ENCODE data around the gene RAB6B.

RAB6B gene

DNA sequence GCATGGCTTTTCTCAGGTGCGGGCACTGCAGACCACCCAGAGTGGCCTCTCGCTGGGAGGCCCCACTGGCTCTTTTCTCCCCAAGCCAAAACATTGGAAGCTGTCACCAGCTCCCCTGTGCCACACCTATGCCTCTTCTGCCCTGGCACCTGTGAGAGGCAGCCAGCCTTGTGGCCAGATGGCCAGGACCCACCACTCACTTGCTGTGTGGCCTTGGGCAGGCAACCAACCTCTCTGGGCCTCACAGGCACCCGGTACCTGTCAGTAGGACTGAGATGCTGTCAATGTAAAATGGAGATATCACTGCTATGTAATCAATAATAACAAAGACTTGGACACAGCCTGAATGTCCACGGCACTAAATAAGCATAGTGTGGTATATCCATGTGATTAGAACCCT, 53.5 kb downstream of the RAB6B start:
- TF ChIP-seq, protein P1, sequence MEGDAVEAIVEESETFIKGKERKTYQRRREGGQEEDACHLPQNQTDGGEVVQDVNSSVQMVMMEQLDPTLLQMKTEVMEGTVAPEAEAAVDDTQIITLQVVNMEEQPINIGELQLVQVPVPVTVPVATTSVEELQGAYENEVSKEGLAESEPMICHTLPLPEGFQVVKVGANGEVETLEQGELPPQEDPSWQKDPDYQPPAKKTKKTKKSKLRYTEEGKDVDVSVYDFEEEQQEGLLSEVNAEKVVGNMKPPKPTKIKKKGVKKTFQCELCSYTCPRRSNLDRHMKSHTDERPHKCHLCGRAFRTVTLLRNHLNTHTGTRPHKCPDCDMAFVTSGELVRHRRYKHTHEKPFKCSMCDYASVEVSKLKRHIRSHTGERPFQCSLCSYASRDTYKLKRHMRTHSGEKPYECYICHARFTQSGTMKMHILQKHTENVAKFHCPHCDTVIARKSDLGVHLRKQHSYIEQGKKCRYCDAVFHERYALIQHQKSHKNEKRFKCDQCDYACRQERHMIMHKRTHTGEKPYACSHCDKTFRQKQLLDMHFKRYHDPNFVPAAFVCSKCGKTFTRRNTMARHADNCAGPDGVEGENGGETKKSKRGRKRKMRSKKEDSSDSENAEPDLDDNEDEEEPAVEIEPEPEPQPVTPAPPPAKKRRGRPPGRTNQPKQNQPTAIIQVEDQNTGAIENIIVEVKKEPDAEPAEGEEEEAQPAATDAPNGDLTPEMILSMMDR (IDR thresholded peaks at IDR 0.05; ENCODE audit: borderline replicate concordance, control extremely low read depth, extremely low read depth, insufficient read depth, missing control alignments) = no peak
- in situ Hi-C loops (cut with MboI; ENCODE audit: low sequenced_read_pairs, unreplicated experiment) = no loop called here

DNA sequence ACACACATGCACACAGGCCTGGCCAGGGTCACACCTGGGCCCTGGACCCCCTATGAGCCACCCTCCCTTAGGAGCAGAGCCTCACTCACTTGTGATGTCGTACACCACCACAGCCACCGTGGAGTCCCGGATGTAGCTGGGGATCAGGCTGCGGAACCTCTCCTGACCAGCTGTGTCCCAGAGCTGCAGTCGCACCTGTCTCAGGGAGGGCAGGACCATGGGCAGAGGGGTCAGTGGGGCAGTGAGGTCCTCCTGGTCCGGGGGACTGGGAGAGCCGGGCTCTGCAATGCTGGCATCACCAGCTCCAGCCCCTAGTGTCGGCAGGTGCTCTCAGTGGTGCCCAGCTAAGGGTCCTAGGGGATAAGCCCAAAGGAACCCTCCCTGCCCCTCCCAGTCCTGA, 54.5 kb downstream of the RAB6B start:
- in situ Hi-C loops (cut with MboI; ENCODE audit: low sequenced_read_pairs, unreplicated experiment) = no loop called here
- no peak for DNase-seq (ENCODE audit: low spot score)
- TF ChIP-seq, protein P1 (IDR thresholded peaks at IDR 0.05; ENCODE audit: borderline replicate concordance, control extremely low read depth, extremely low read depth, insufficient read depth, missing control alignments) = no peak

More for the DNA sequence above, 53.5 kb downstream of the RAB6B start:
- no peak for DNase-seq (ENCODE audit: low spot score)

DNA sequence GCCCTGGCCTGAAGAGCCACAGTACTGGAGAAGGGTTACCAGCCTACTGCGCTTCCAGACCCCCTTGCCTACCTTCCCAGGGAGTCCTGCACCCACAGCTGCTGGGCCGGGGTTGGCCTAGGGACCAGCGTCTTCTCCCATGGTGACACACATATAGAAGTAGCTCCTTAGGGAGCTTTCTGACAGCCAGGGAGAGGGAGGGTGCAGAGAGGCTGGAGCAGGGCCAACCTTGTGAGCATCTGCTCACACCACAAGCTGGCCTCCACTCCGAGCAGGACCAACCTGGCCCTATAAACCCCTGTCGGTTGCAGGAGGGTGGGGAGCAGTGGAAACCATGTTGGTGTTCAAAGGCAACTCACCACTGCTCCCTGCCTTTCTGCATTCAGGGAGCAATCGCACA, 54.9 kb downstream of the RAB6B start:
- in situ Hi-C loops (cut with MboI; ENCODE audit: low sequenced_read_pairs, unreplicated experiment) = no loop called here
- no peak for DNase-seq (ENCODE audit: low spot score)
- TF ChIP-seq, protein P1 (IDR thresholded peaks at IDR 0.05; ENCODE audit: borderline replicate concordance, control extremely low read depth, extremely low read depth, insufficient read depth, missing control alignments) = no peak

DNA sequence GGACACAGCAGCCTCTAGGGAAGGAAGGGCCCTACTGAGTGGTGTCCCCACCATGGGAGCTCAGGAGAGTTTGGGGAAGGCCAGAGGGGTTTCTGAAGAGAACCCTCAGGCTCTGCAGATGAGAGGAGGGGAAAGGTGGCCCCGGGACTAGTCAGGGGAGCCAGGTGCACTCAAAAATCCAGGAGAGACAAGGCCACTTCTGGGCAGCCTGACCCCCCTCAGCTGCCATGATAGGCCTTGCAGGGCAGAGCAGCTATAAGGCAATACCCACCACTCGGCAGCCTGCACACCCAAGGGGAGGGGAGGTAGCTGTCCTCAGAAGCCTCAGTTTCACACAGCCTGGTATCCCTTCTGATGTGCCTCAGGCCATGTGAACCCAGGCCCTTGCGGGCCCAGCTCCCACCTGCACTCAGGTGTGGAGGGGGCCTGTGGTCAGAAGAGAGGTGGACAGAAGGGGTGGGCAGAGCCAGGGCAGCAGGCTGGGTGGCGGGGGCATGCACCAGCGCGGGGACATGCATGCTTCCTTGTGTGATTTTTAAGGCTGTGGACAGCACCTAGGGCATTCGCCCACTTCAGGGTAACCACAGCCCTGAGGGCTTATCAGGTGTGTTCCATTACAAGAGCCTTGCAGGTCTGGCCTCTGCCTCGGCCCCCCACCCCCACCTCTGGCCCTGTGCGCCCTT, 55.5 kb downstream of the RAB6B start:
- DNase-seq (ENCODE audit: low spot score) = no peak
- TF ChIP-seq, protein P1 (IDR thresholded peaks at IDR 0.05; ENCODE audit: borderline replicate concordance, control extremely low read depth, extremely low read depth, insufficient read depth, missing control alignments) = no peak
- in situ Hi-C loops (cut with MboI; ENCODE audit: low sequenced_read_pairs, unreplicated experiment) = no loop called here

DNA sequence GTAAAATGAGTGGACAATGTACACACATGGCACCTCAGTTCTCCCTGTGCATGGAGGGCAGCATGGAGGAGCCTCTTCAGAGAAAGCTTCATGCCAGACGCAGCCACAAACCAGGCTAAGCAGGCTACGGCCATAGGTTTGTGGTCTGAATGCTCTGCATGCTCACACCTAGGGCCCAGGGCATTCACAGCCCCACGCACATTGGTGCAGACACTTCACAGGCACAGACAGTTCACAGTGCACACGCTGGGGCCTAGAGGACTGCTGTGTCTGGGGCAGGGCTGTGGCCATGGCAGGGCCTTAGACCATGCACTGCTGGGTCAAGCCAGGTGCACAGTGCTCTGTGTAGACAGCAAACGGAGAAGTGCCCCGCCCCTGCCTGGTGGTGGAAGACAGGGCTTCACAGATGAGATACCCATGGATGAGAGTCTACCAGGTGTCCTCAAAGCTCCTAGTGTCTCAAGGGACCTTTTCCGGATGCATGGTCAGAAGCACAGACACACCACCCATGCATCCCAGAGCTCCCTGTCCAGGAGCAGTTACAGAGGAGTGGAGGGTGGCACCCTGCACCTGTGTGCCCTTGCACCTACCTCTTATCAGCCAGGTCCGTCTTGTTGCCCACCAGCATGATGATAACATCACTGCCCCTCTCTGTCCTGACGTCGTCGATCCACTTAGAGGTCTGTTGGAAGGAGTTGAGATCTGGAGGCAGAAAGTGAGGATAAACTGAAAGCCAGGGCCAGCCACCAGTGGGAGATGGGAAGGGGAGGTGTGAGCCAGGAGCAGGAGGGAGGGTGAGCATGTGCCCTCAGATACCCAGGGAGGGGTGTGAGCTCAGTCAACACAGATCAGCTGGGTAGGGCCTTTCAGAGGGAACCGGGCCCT, 56.5 kb downstream of the RAB6B start:
- in situ Hi-C loops (cut with MboI; ENCODE audit: low sequenced_read_pairs, unreplicated experiment) = no loop called here
- no peak for DNase-seq (ENCODE audit: low spot score)
- TF ChIP-seq, protein P1 (IDR thresholded peaks at IDR 0.05; ENCODE audit: borderline replicate concordance, control extremely low read depth, extremely low read depth, insufficient read depth, missing control alignments) = no peak

DNA sequence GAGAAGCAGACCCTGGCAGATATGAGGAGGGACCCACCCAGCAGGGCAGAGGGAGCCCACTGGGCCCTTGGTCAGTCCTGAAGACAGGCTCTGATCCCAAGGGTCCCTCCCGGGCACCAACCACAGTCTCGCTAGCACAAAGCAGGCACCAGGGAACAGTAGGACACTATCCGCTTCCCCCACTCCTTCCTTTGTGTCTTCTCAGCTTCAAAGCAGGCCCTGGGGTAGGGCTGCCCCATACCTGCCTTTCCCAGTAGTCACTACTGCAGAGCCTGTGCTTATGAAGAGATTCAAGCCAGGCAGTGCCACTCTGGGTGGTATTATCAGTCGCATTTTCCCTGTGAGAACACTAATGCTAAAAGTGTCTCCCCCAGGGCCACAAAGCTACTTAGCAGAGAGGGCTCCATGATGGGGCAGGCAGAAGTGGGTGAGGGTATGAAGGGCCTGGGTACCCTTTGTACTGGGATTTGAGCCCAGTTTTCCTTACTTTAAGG, 57.3 kb downstream of the RAB6B start:
- DNase-seq (ENCODE audit: low spot score) = no peak
- TF ChIP-seq, protein P1 (IDR thresholded peaks at IDR 0.05; ENCODE audit: borderline replicate concordance, control extremely low read depth, extremely low read depth, insufficient read depth, missing control alignments) = no peak
- in situ Hi-C loops (cut with MboI; ENCODE audit: low sequenced_read_pairs, unreplicated experiment) = no loop called here

Measured in GM13976 (cell line).